Natural killer cell (primary cell): ENCODE measurements around the gene PTP4A1. TPM values are rescaled to one million over a fixed set of nuclear protein-coding genes. Genes with fewer than 3 reads are reported as not detected.

ENCODE experiments used
- ATAC-seq, 3 donors: fragments of 150-1000 bp in 2 of 3; fragments of 200-7000 bp in 1 of 3; cut with Tn5 transposase; 1 replicate in 1 of 3; 2 replicates in 2 of 3; pipeline ENCODE4 v1.10.0; 2021; ENCODE audit warnings: mild to moderate bottlenecking in 2 of 3, moderate library complexity in 2 of 3
- DNase-seq, 2 donors: peaks; one replicate each; pipeline versions ENCODE4 v3.0.0 to v3.0.0-alpha.2; 2013 to 2021; ENCODE audit warnings: mixed read lengths in 1 of 2
- H3K27ac ChIP-seq: one replicate; pipeline ENCODE4 v1.5.1; 2013; ENCODE audit warnings: mild to moderate bottlenecking, low read length
- H3K27me3 ChIP-seq: one replicate; pipeline ENCODE4 v1.6.1; 2013; ENCODE audit warnings: low read length; ENCODE audit not compliant: control insufficient read depth, insufficient read depth
- H3K36me3 ChIP-seq: one replicate; pipeline ENCODE4 v1.6.1; 2013; ENCODE audit warnings: low read length; ENCODE audit not compliant: control insufficient read depth, insufficient read depth
- H3K4me1 ChIP-seq: one replicate; pipeline ENCODE4 v1.6.1; 2013; ENCODE audit warnings: low read length; ENCODE audit not compliant: control insufficient read depth, insufficient read depth
- H3K4me3 ChIP-seq: one replicate; pipeline ENCODE4 v1.5.1; 2013; ENCODE audit warnings: low read length
- H3K9me3 ChIP-seq: one replicate; pipeline ENCODE4 v1.6.1; 2013; ENCODE audit warnings: low read length; ENCODE audit not compliant: control insufficient read depth, insufficient read depth
- H3K27ac Mint-ChIP-seq, 2 donors: one replicate each; pipeline ENCODE4 v1.8.0; 2022; ENCODE audit warnings: mild to moderate bottlenecking in 2 of 2, mixed read lengths in 2 of 2, moderate library complexity in 1 of 2
- H3K27me3 Mint-ChIP-seq, 2 donors: one replicate each; pipeline ENCODE4 v1.8.0; 2022; ENCODE audit warnings: low read depth in 2 of 2, mixed read lengths in 2 of 2
- H3K36me3 Mint-ChIP-seq: one replicate; pipeline ENCODE4 v1.8.0; 2022; ENCODE audit warnings: mixed read lengths
- H3K4me1 Mint-ChIP-seq, 2 donors: one replicate each; pipeline ENCODE4 v1.8.0; 2022; ENCODE audit warnings: mixed read lengths in 2 of 2
- H3K4me3 Mint-ChIP-seq: one replicate; pipeline ENCODE4 v1.8.0; 2022; ENCODE audit warnings: mild to moderate bottlenecking, moderate library complexity, mixed read lengths
- H3K9me3 Mint-ChIP-seq, 2 donors: one replicate each; pipeline ENCODE4 v1.8.0; 2022; ENCODE audit warnings: mixed read lengths in 2 of 2
- WGBS: methylation state at CpG from one replicate; pipeline ENCODE4 v1.1.7; 2013; ENCODE audit warnings: missing lambda C conversion rate; ENCODE audit not compliant: insufficient coverage; 5-methylcytosine and 5-hydroxymethylcytosine counted together
- intact Hi-C: fragments of 100-400 bp; cut with micrococcal nuclease; formaldehyde crosslinking; loops from one replicate; pipeline ENCODE4 v1.14.2; 2022
- total RNA-seq, 4 donors: library from RNA; stranded (reverse); fragments of 120-200 nt in 1 of 4; gene quantifications; one replicate each; pipeline versions ENCODE4 v1.2.3 to v1.2.4, GENCODE V29; 2013 to 2022
- TF ChIP-seq, protein P1 (sequence below): fragments of 200-600 bp; IDR thresholded peaks from one replicate; pipeline ENCODE4 v1.8.0; 2022; ENCODE audit warnings: antibody characterized with exemption

Gene PTP4A1
- total RNA-seq, 3 donors from 2014 or later (not counting 1 experiment from before 2014, with no cell fraction given), result 113 to 185 (median 130) TPM

DNA sequence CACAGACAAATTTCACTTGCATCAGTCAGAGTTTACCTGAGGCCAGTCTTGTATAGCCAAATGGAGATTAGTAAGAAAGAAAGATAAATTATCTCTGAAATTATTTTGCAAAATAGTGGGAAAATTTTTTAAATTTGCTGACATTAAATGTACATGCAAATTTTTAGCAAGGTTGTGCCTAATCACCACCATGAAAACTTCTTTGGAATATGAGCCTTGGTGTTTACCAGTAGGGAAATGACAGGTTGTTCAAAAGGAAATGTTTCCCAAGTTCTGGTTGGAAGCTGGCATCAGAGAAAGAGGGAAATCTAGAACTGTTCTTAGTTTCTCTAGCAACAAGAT is 34.4 kb upstream of the PTP4A1 start:
- TF ChIP-seq, protein P1, sequence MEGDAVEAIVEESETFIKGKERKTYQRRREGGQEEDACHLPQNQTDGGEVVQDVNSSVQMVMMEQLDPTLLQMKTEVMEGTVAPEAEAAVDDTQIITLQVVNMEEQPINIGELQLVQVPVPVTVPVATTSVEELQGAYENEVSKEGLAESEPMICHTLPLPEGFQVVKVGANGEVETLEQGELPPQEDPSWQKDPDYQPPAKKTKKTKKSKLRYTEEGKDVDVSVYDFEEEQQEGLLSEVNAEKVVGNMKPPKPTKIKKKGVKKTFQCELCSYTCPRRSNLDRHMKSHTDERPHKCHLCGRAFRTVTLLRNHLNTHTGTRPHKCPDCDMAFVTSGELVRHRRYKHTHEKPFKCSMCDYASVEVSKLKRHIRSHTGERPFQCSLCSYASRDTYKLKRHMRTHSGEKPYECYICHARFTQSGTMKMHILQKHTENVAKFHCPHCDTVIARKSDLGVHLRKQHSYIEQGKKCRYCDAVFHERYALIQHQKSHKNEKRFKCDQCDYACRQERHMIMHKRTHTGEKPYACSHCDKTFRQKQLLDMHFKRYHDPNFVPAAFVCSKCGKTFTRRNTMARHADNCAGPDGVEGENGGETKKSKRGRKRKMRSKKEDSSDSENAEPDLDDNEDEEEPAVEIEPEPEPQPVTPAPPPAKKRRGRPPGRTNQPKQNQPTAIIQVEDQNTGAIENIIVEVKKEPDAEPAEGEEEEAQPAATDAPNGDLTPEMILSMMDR, result no peak
- H3K27ac Mint-ChIP-seq, result no peak overlapping the region
- peaks cover 14 to 18% of the 10 kb centered on the region in 2 donors for H3K27me3 Mint-ChIP-seq
- H3K27ac ChIP-seq, result no peak overlapping the region
- H3K36me3 Mint-ChIP-seq, result no peaks in the 10 kb centered on the region
- H3K9me3 Mint-ChIP-seq, result peaks cover 0 to 4% of the 10 kb centered on the region in 2 donors
- H3K4me1 ChIP-seq, result no peaks in the 10 kb centered on the region
- no peak overlapping the region for H3K4me3 ChIP-seq
- no peak overlapping the region for H3K4me3 Mint-ChIP-seq
- no peaks in the 10 kb centered on the region for H3K36me3 ChIP-seq
- H3K4me1 Mint-ChIP-seq, result no peaks in the 10 kb centered on the region
- no peaks in the 10 kb centered on the region for H3K9me3 ChIP-seq
- DNase-seq, result no peak
- ATAC-seq, result no peak
- intact Hi-C loops, result no loop called here
- H3K27me3 ChIP-seq, result no peaks in the 10 kb centered on the region

DNA sequence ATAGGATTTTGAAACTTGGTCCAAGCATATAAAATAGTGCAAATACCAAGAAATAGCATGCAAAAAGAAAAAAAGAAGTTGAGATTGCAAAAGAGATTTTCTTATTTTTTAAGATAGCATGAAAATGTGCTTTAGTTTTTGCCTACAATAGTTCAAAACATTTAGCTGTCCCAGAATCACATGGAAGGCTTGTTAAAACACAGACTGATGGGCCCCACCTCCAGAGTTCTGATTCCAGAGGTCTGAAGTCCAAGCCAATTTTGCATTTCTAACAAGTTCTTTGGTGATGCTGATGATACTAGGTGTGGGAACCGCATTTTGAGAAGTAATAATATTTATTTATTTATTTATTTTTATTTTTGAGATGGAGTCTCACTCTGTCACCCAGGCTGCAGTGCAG is 33.7 kb upstream of the PTP4A1 start:
- H3K27me3 Mint-ChIP-seq, result peaks cover 14 to 18% of the 10 kb centered on the region in 2 donors
- no peaks in the 10 kb centered on the region for H3K9me3 ChIP-seq
- H3K4me3 Mint-ChIP-seq, result no peak overlapping the region
- no peak overlapping the region for H3K27ac Mint-ChIP-seq
- WGBS, result no CpG with 5 or more reads among the region's 1 CpG
- H3K4me1 Mint-ChIP-seq, result no peaks in the 10 kb centered on the region
- no peak overlapping the region for H3K4me3 ChIP-seq
- TF ChIP-seq, protein P1, result no peak
- no peaks in the 10 kb centered on the region for H3K36me3 ChIP-seq
- H3K36me3 Mint-ChIP-seq, result no peaks in the 10 kb centered on the region
- H3K9me3 Mint-ChIP-seq, result peaks cover 0 to 4% of the 10 kb centered on the region in 2 donors
- H3K4me1 ChIP-seq, result no peaks in the 10 kb centered on the region
- H3K27me3 ChIP-seq, result no peaks in the 10 kb centered on the region
- no peak overlapping the region for H3K27ac ChIP-seq
- DNase-seq, result no peak
- intact Hi-C loops, result no loop called here
- ATAC-seq, result no peak

DNA sequence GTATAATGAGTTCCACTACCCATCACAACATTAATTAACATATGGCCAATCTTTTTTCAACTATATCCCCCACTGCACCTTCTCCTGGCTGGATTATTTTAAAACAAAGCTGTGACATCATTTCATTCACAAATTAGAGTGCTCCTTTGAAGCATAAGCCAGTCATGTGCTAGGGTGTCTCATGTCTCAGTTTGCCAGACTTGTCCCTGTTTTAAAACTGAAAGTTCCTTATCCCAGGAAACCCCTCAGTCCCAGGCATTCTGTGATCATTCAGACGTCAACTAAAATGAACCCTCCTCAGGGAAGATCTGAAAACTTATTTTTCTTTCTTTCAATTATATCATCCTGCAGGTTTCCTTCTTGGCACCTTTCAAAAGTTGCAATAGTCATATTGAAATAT is 29.3 kb upstream of the PTP4A1 start:
- no peaks in the 10 kb centered on the region for H3K27me3 ChIP-seq
- H3K36me3 Mint-ChIP-seq, result no peaks in the 10 kb centered on the region
- H3K27ac ChIP-seq, result no peak overlapping the region
- no peaks in the 10 kb centered on the region for H3K36me3 ChIP-seq
- intact Hi-C loops, result no loop called here
- peaks cover 16% of the 10 kb centered on the region in 2 donors for H3K27me3 Mint-ChIP-seq
- 88% methylated on average over 1 of the region's 1 CpG for WGBS
- peaks cover 0 to 4% of the 10 kb centered on the region in 2 donors for H3K9me3 Mint-ChIP-seq
- TF ChIP-seq, protein P1, result no peak
- H3K4me1 ChIP-seq, result no peaks in the 10 kb centered on the region
- no peak overlapping the region for H3K4me3 ChIP-seq
- H3K27ac Mint-ChIP-seq, result no peak overlapping the region
- no peaks in the 10 kb centered on the region for H3K4me1 Mint-ChIP-seq
- no peak overlapping the region for H3K4me3 Mint-ChIP-seq
- DNase-seq (no peak), ATAC-seq (no peak)
- no peaks in the 10 kb centered on the region for H3K9me3 ChIP-seq

DNA sequence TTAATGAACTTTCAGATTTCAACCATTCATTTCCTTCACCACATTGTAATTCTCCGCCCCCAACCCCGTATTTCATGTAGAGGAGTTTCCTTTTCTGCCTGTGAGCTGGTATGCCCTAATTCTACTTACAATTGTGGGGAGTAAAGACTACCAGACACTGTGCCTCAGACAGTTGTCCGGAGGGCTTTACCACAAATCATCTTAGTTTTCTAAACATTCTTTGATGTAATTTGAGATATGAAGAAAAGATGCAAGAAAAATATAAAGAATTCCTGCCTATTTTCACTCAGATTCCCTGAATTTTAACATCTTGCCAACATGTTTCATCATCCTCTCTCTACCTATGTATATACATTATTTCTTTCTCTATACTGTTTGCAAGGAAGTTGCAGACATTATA is 28.3 kb upstream of the PTP4A1 start:
- Histone ChIP-seq H3K4me1 (no peaks in the 10 kb centered on the region), H3K27me3 (no peaks in the 10 kb centered on the region), H3K36me3 (no peaks in the 10 kb centered on the region), H3K4me3 (no peak overlapping the region), H3K9me3 (no peaks in the 10 kb centered on the region), H3K27ac (no peak overlapping the region)
- ATAC-seq, result no peak
- Mint-ChIP-seq H3K9me3 (peaks cover 0 to 4% of the 10 kb centered on the region in 2 donors), H3K4me1 (no peaks in the 10 kb centered on the region), H3K4me3 (no peak overlapping the region), H3K36me3 (no peaks in the 10 kb centered on the region), H3K27me3 (peaks cover 15 to 16% of the 10 kb centered on the region in 2 donors), H3K27ac (no peak overlapping the region)
- WGBS, result no CpG with 5 or more reads among the region's 3 CpGs
- intact Hi-C loops, result no loop called here
- DNase-seq, result no peak
- TF ChIP-seq, protein P1, result no peak
